Uterus (tissue), 4 donors: ENCODE results near the gene LPCAT1. TPM values are rescaled to one million over a fixed set of nuclear protein-coding genes. Genes with fewer than 3 reads are reported as not detected.

Experiments used
- DNase-seq, 2 donors: peaks; one replicate each; pipeline ENCODE4 v3.0.0-alpha.2; 2019 to 2020
- H3K27ac ChIP-seq, 2 donors: fragments of 200-600 bp; sonication (generic); 1 replicate in 1 of 2; 2 replicates in 1 of 2; pipeline ENCODE4 v1.5.1; 2016 to 2018
- H3K27me3 ChIP-seq, 2 donors: fragments of 200-600 bp; sonication (generic); one replicate each; pipeline ENCODE4 v1.5.1; 2018 to 2019; ENCODE audit warnings: control low read depth in 1 of 2
- H3K36me3 ChIP-seq, 2 donors: fragments of 200-600 bp; sonication (generic); one replicate each; pipeline ENCODE4 v1.5.1; 2019; ENCODE audit warnings: control low read depth in 1 of 2
- H3K4me1 ChIP-seq, 2 donors: fragments of 200-600 bp; sonication (generic); one replicate each; pipeline ENCODE4 v1.5.1; 2018 to 2019; ENCODE audit warnings: control low read depth in 1 of 2
- H3K4me3 ChIP-seq, 2 donors: fragments of 200-600 bp; sonication (generic); 1 replicate in 1 of 2; 2 replicates in 1 of 2; pipeline ENCODE4 v1.5.1; 2018 to 2019; ENCODE audit warnings: mild to moderate bottlenecking in 1 of 2
- H3K9me3 ChIP-seq, 2 donors: fragments of 200-600 bp; sonication (generic); one replicate each; pipeline ENCODE4 v1.5.1; 2019; ENCODE audit warnings: control low read depth in 1 of 2
- POLR2A ChIP-seq, 2 donors: fragments of 450-650 bp; IDR thresholded peaks; one replicate each; pipeline ENCODE4 v1.6.1; 2016; ENCODE audit warnings: antibody characterized with exemption in 2 of 2, mild to moderate bottlenecking in 1 of 2, moderate library complexity in 1 of 2
- intact Hi-C: fragments of 100-400 bp; cut with DNase I; formaldehyde crosslinking; loops from one replicate; pipeline ENCODE4 v1.15.1; 2023; ENCODE audit warnings: low total_unique reads
- total RNA-seq, 4 donors: library from RNA; depleted of rRNA in 3 of 4; stranded (reverse); fragments of >200 nt in 3 of 4; gene quantifications; one replicate each; pipeline versions ENCODE4 v1.1.0 to v1.2.4, GENCODE V29; 2014 to 2023
- TF ChIP-seq, protein P1 (sequence below), 4 experiments: fragments of 200-600 bp in 2 of 4; fragments of 450-650 bp in 2 of 4; sonication (generic) in 2 of 4; IDR thresholded peaks; one replicate each; pipeline ENCODE4 v1.5.1; 2016 to 2019; ENCODE audit warnings: antibody characterized with exemption in 4 of 4, mild to moderate bottlenecking in 2 of 4, moderate library complexity in 1 of 4
- donor health status: DM: yes; HTN: yes; CAD: no.

The LPCAT1 gene
- total RNA-seq, 4 donors from 2014 or later: 21.5 to 51.0 (median 40.0) TPM

DNA sequence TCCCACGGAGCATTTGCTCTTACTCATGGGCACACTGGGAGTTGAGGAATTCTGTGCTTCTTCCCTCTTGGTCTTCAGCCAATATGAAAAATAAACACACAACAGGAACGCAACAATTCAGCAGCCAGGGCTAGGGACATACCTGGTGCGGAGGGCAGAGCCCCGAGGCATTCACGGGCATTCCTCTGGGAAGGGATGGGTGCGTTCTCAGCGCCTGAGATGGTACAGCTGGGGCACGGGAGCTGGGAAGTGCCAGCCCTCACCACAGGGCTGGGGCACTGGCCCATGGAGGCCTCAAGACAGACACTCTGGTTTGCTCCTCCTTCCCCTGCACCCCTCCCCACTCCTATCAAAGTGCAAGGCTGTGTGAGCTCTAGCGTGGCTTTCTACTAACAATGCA is 80.6 kb downstream of the LPCAT1 start:
- Histone ChIP-seq H3K27me3 (peaks cover 7 to 30% of the 10 kb centered on the region in 2 donors), H3K4me1 (peaks cover 0 to 11% of the 10 kb centered on the region in 2 donors), H3K36me3 (no peaks in the 10 kb centered on the region), H3K27ac (no peak overlapping the region), H3K4me3 (no peak overlapping the region), H3K9me3 (no peaks in the 10 kb centered on the region)
- TF ChIP-seq, protein P1, sequence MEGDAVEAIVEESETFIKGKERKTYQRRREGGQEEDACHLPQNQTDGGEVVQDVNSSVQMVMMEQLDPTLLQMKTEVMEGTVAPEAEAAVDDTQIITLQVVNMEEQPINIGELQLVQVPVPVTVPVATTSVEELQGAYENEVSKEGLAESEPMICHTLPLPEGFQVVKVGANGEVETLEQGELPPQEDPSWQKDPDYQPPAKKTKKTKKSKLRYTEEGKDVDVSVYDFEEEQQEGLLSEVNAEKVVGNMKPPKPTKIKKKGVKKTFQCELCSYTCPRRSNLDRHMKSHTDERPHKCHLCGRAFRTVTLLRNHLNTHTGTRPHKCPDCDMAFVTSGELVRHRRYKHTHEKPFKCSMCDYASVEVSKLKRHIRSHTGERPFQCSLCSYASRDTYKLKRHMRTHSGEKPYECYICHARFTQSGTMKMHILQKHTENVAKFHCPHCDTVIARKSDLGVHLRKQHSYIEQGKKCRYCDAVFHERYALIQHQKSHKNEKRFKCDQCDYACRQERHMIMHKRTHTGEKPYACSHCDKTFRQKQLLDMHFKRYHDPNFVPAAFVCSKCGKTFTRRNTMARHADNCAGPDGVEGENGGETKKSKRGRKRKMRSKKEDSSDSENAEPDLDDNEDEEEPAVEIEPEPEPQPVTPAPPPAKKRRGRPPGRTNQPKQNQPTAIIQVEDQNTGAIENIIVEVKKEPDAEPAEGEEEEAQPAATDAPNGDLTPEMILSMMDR (IDR thresholded peaks at IDR 0.05): no peak
- no peak for TF ChIP-seq POLR2A (IDR thresholded peaks at IDR 0.05)
- DNase-seq: no peak
- intact Hi-C loops: no loop called here

DNA sequence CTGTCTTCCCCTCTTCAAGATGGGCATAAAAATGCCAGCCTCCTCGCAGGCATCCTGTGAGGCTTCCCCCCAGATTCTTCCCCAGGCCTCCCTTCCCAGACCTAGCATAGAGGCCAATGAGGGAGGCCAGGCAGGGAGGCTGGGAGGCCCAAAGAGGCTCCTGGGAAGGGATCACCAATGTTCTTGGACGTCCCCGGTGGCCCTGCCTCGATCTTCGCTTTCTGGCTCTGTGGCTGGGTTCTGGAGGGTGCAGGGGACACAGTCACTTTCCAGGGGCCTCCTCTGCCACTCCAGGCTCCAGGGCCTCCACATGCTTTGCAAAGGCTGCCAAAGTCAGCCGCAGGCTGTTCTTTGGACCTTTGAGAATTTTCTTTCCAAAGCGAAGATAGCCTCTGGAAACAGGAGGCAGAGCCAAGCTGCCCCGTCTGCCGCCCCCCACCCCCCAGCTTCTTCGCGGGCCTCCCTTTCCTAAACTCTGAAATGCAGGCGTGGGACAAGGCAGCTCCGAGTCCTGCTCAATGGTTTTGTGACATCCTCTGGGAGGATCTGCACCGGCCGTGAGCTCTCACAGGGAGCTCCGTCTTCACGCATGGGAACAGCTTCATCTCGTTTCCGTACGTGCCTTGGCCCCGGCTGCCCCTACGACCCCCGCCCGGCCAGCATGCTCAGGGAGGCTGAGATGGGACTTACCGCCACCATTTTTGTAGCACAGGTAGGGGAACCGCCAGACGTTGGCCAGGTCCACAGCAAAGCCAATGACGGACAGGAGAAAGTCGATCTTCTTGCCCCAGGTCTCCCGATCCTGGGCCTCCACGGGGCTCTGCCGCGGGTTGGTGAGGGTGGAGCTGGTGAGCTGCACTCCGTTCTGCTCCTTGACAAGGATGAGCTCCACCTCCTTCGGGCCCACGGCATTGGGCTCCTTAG is 81.3 kb downstream of the LPCAT1 start:
- Histone ChIP-seq H3K27ac (no peak overlapping the region), H3K4me1 (peaks cover 0 to 11% of the 10 kb centered on the region in 2 donors), H3K4me3 (no peak overlapping the region), H3K36me3 (no peaks in the 10 kb centered on the region), H3K27me3 (peaks cover 7 to 30% of the 10 kb centered on the region in 2 donors), H3K9me3 (no peaks in the 10 kb centered on the region)
- intact Hi-C loops: no loop called here
- TF ChIP-seq, protein P1 (IDR thresholded peaks at IDR 0.05): no peak
- TF ChIP-seq POLR2A (IDR thresholded peaks at IDR 0.05): no peak
- DNase-seq: no peak

DNA sequence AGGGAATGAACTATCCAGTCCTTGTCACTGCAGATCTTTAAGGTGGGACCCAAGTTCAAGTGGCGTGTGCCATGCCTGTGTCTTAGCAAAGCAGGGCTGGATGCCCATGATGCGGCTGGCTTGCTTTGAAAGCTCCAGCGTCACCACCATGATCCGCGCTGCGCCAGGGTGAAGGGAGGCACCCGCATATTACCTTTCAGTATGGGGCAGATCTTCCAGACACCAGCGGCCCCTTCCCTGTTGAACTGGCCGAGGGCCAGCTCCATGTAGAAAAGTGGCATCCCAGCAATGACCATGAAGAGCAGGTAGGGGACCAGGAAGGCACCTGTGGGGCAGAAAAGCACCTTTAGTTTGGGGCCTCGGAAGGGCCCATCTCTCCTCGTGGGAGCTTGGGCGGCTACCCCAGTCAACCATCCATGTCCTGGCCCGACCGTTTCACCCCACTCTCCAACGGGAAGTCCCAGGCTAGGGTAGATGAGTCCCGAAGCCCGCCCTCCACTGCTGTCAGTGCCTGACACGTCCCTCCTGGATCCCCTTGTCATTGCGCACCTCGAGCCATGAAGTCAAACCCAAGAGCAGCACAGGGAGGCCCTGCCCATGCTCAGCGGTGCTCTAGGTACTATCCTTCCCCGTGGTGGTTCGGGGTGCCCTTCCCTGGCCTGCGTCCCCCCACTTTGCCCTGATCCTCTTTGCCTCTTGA is 82.4 kb downstream of the LPCAT1 start:
- no peak overlapping the region for H3K4me3 ChIP-seq
- TF ChIP-seq, protein P1 (IDR thresholded peaks at IDR 0.05): no peak
- TF ChIP-seq POLR2A (IDR thresholded peaks at IDR 0.05): no peak
- no peaks in the 10 kb centered on the region for H3K36me3 ChIP-seq
- peaks cover 7 to 30% of the 10 kb centered on the region in 2 donors for H3K27me3 ChIP-seq
- peaks cover 0 to 11% of the 10 kb centered on the region in 2 donors for H3K4me1 ChIP-seq
- H3K9me3 ChIP-seq: no peaks in the 10 kb centered on the region
- H3K27ac ChIP-seq: no peak overlapping the region
- DNase-seq: no peak
- intact Hi-C loops: no loop called here

DNA sequence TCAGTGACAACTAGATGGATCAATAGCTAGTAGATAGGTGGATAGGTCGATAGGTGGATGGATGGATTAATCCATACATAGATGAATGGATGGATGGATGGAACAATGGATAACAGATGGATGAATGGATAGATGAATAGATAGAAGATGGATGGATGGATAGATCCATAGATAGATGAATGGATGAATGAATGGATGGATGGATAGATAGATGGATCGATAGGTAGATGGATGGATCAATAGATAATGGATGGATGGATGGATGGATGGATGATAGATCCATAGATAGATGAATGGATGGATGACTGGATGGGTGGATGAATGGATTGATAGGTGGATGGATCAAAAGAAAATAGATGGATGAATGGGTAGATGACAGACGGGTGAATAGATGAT is 83.7 kb downstream of the LPCAT1 start:
- Histone ChIP-seq H3K4me3 (no peak overlapping the region), H3K27me3 (peaks cover 4 to 30% of the 10 kb centered on the region in 2 donors), H3K4me1 (peaks cover 0 to 7% of the 10 kb centered on the region in 2 donors), H3K27ac (no peak overlapping the region), H3K36me3 (no peaks in the 10 kb centered on the region), H3K9me3 (no peaks in the 10 kb centered on the region)
- TF ChIP-seq, protein P1 (IDR thresholded peaks at IDR 0.05): no peak
- TF ChIP-seq POLR2A (IDR thresholded peaks at IDR 0.05): no peak
- intact Hi-C loops: no loop called here
- no peak for DNase-seq
